Measurements from ENCODE around the gene ALK.

DNA sequence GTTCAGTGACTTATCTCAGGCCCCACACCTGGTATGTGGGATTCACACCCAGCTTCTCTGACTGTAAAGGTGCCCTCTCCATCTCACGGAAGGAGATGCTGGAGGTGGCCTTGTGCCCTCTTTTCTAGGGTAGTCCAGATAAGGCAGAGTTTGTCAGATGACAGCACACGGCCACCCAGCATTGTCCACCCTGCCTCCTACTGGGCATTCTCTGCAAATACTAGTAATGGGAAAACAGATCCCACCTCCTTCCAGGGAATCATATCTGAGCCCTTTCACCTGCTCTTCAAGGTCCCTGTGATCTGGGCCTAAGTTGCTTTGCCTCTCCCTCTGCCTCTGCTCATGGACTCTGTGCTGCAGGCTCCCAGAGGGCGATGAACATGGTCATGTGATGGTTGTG, 591.5 kb downstream of the ALK start:
- TF ChIP-seq CTCF (IDR thresholded peaks at IDR 0.05) = peak in 2 of 6 experiments; percentile 11 to 16
- TF ChIP-seq POLR2A (IDR thresholded peaks at IDR 0.05) = no peak
